Astrocyte of the spinal cord (primary cell): ENCODE data around the gene TUT4.

Source experiments
- DNase-seq: peaks from one replicate; pipeline ENCODE4 v3.0.0; 2011; ENCODE audit warnings: low read depth, low spot score
- H3K4me3 ChIP-seq: 2 replicates; pipeline ENCODE4 v1.5.1; 2011; ENCODE audit warnings: low read depth, mild to moderate bottlenecking, low read length, moderate library complexity
- CTCF ChIP-seq: IDR thresholded peaks from 2 replicates; pipeline ENCODE4 v1.5.1; 2012; ENCODE audit warnings: low read depth, mild to moderate bottlenecking, low read length, inconsistent platforms
- in situ Hi-C: cut with HindIII; loops from 2 replicates; pipeline ENCODE4 v1.10.0; 2017; ENCODE audit warnings: low sequenced_read_pairs

Gene TUT4

GRCh38 chr1:52559875-52560274 is 7.0 kb upstream of the TUT4 start:
- H3K4me3 ChIP-seq: no peak overlapping the region
- in situ Hi-C loops: no loop called here
- TF ChIP-seq CTCF: no peak
- DNase-seq: no peak

GRCh38 chr1:52558941-52559340 is 6.0 kb upstream of the TUT4 start:
- in situ Hi-C loops: no loop called here
- no peak overlapping the region for H3K4me3 ChIP-seq
- TF ChIP-seq CTCF: no peak
- no peak for DNase-seq

- no peak for DNase-seq
- in situ Hi-C loops: no loop called here
- no peak for TF ChIP-seq CTCF
- no peak overlapping the region for H3K4me3 ChIP-seq
These were observed 3.9 kb upstream of the TUT4 start for GRCh38 chr1:52556641-52557360.

- no peak overlapping the region for H3K4me3 ChIP-seq
- in situ Hi-C loops: no loop called here
- peak; percentile 9 for DNase-seq
- no peak for TF ChIP-seq CTCF
These were observed 1.9 kb upstream of the TUT4 start for GRCh38 chr1:52554756-52555155.

GRCh38 chr1:52554267-52554640 is 1.4 kb upstream of the TUT4 start:
- H3K4me3 ChIP-seq: peak overlapping the region; percentile 88
- in situ Hi-C loops: no loop called here
- no peak for DNase-seq
- no peak for TF ChIP-seq CTCF

GRCh38 chr1:52553362-52554266 is 722 bp upstream of the TUT4 start:
- in situ Hi-C loops: no loop called here
- peak; percentile 84 for DNase-seq
- H3K4me3 ChIP-seq: peak overlapping the region; percentile 88
- no peak for TF ChIP-seq CTCF
